NCI-H2227 treated with DMSO at 0.1 percent for 48 hours (cell line): Measurements from ENCODE around the gene NEB.
"Not testable (repeated sequence)": the region's sequence is repeated elsewhere in the genome, so short reads cannot be mapped to it uniquely, and the experiment has no call there.

Experiments
- DNase-seq: peaks from one replicate; lab custom pipeline; 2025; lab: John Stamatoyannopoulos, UW

Gene NEB

GRCh38 chr2:151761193-151761592 lies 26.9 kb upstream of the NEB start:
- no peak for DNase-seq

- DNase-seq, result peak; percentile 31
Measured at GRCh38 chr2:151760139-151760650, 25.9 kb upstream of the NEB start.

- no peak for DNase-seq
Measured at GRCh38 chr2:151758744-151759143, 24.5 kb upstream of the NEB start.

GRCh38 chr2:151757861-151758260 lies 23.6 kb upstream of the NEB start:
- DNase-seq, result no peak

GRCh38 chr2:151756820-151757219 lies 22.5 kb upstream of the NEB start:
- DNase-seq, result no peak

GRCh38 chr2:151754253-151754897 lies 20.1 kb upstream of the NEB start:
- DNase-seq, result no peak

GRCh38 chr2:151753540-151753939 lies 19.3 kb upstream of the NEB start:
- no peak for DNase-seq

GRCh38 chr2:151745261-151745660 lies 11.0 kb upstream of the NEB start:
- DNase-seq, result not testable (repeated sequence)

- DNase-seq, result no peak
Measured at GRCh38 chr2:151730262-151730975, 3.9 kb downstream of the NEB start.

GRCh38 chr2:151729837-151730236 lies 4.4 kb downstream of the NEB start:
- DNase-seq, result no peak

GRCh38 chr2:151729415-151729811 lies 4.9 kb downstream of the NEB start:
- no peak for DNase-seq

GRCh38 chr2:151728804-151729414 lies 5.4 kb downstream of the NEB start:
- no peak for DNase-seq

- no peak for DNase-seq
Measured at GRCh38 chr2:151727593-151728552, 6.4 kb downstream of the NEB start.

- DNase-seq, result no peak
Measured at GRCh38 chr2:151721161-151721560, 13.1 kb downstream of the NEB start.

- DNase-seq, result no peak
Measured at GRCh38 chr2:151720521-151720920, 13.8 kb downstream of the NEB start.

- no peak for DNase-seq
Measured at GRCh38 chr2:151718796-151719195, 15.5 kb downstream of the NEB start.

- DNase-seq, result no peak
Measured at GRCh38 chr2:151718247-151718646, 16.0 kb downstream of the NEB start.

GRCh38 chr2:151716721-151717120 lies 17.6 kb downstream of the NEB start:
- no peak for DNase-seq

GRCh38 chr2:151713291-151713903 lies 20.9 kb downstream of the NEB start:
- no peak for DNase-seq

GRCh38 chr2:151711025-151711424 lies 23.3 kb downstream of the NEB start:
- no peak for DNase-seq

GRCh38 chr2:151708788-151709187 lies 25.5 kb downstream of the NEB start:
- no peak for DNase-seq

- DNase-seq, result no peak
Measured at GRCh38 chr2:151707857-151708256, 26.4 kb downstream of the NEB start.
